CD14-positive monocyte (primary cell): ENCODE data around the gene NTM. TPM values are rescaled to one million over a fixed set of nuclear protein-coding genes. Genes with fewer than 3 reads are reported as not detected.

Source experiments
- DNase-seq, 3 donors: peaks; one replicate each; pipeline ENCODE4 v3.0.0-alpha.2; 2011 to 2022
- H2AFZ ChIP-seq: 2 replicates; pipeline ENCODE4 v1.6.0; 2012; ENCODE audit warnings: mild to moderate bottlenecking, low read depth, low read length, inconsistent platforms; ENCODE audit not compliant: insufficient read depth, poor library complexity, severe bottlenecking
- H3K27ac ChIP-seq, 2 donors: 1 replicate in 1 of 2; 2 replicates in 1 of 2; pipeline ENCODE4 v1.5.1; 2012 to 2013; ENCODE audit warnings: low read length in 2 of 2, control low read depth in 1 of 2, inconsistent platforms in 1 of 2, low read depth in 1 of 2, mild to moderate bottlenecking in 1 of 2
- H3K27me3 ChIP-seq, 2 donors: one replicate each; pipeline versions ENCODE4 v1.6.0 to v1.6.1; 2011 to 2013; ENCODE audit warnings: low read length in 2 of 2; ENCODE audit not compliant: control insufficient read depth in 2 of 2, insufficient read depth in 2 of 2
- H3K36me3 ChIP-seq, 2 donors: replicated peaks in 1 of 2; 1 replicate in 1 of 2; 2 replicates in 1 of 2; pipeline versions ENCODE4 v1.5.1 to v1.6.1; 2012 to 2013; ENCODE audit warnings: low read length in 2 of 2, control low read depth in 1 of 2, inconsistent platforms in 1 of 2, mild to moderate bottlenecking in 1 of 2; ENCODE audit not compliant: insufficient read depth in 2 of 2, control insufficient read depth in 1 of 2
- H3K4me1 ChIP-seq, 2 donors: 1 replicate in 1 of 2; 2 replicates in 1 of 2; pipeline versions ENCODE4 v1.5.1 to v1.6.1; 2012 to 2013; ENCODE audit warnings: low read length in 2 of 2, control low read depth in 1 of 2, inconsistent platforms in 1 of 2, mild to moderate bottlenecking in 1 of 2, moderate library complexity in 1 of 2; ENCODE audit not compliant: insufficient read depth in 2 of 2, control insufficient read depth in 1 of 2
- H3K4me2 ChIP-seq: replicated peaks from 2 replicates; pipeline ENCODE3; 2012; ENCODE audit warnings: low read length, moderate library complexity, mild to moderate bottlenecking; ENCODE audit not compliant: poor library complexity, severe bottlenecking; ENCODE audit errors: extremely low read depth
- H3K4me3 ChIP-seq, 3 experiments: fragments of 200-600 bp in 1 of 3; sonication (generic) in 1 of 3; replicated peaks in 1 of 3; 1 replicate in 2 of 3; 2 replicates in 1 of 3; pipeline ENCODE4 v1.5.1; 2011 to 2013; ENCODE audit warnings: low read length in 3 of 3, mild to moderate bottlenecking in 3 of 3, control low read depth in 2 of 3, low read depth in 2 of 3, inconsistent platforms in 1 of 3, moderate library complexity in 1 of 3
- H3K79me2 ChIP-seq: 2 replicates; pipeline ENCODE4 v1.6.0; 2012; ENCODE audit warnings: mild to moderate bottlenecking, control low read depth, inconsistent platforms, low read length, moderate library complexity; ENCODE audit not compliant: insufficient read depth
- H3K9ac ChIP-seq: 2 replicates; pipeline ENCODE4 v1.6.0; 2017; ENCODE audit warnings: low read length, mild to moderate bottlenecking; ENCODE audit not compliant: insufficient read depth, poor library complexity, severe bottlenecking
- H3K9me3 ChIP-seq, 2 donors: replicated peaks in 1 of 2; 1 replicate in 1 of 2; 2 replicates in 1 of 2; pipeline versions ENCODE4 v1.5.1 to v1.6.1; 2012 to 2013; ENCODE audit warnings: low read length in 2 of 2, control low read depth in 1 of 2; ENCODE audit not compliant: control insufficient read depth in 1 of 2, insufficient read depth in 1 of 2
- H4K20me1 ChIP-seq: 2 replicates; pipeline ENCODE4 v1.6.0; 2012; ENCODE audit warnings: mild to moderate bottlenecking, low read length, control low read depth, moderate library complexity; ENCODE audit not compliant: insufficient read depth
- H3K27ac Mint-ChIP-seq, 7 donors: one replicate each; pipeline ENCODE4 v1.8.0; 2020; ENCODE audit warnings: mild to moderate bottlenecking in 7 of 7, mixed read lengths in 7 of 7, moderate library complexity in 6 of 7, inconsistent platforms in 2 of 7
- H3K27me3 Mint-ChIP-seq, 3 donors: one replicate each; pipeline ENCODE4 v1.8.0; 2021 to 2022; ENCODE audit warnings: low read depth in 3 of 3, mild to moderate bottlenecking in 3 of 3, mixed read lengths in 3 of 3, moderate library complexity in 3 of 3, inconsistent platforms in 1 of 3
- H3K36me3 Mint-ChIP-seq, 2 donors: one replicate each; pipeline ENCODE4 v1.8.0; 2020; ENCODE audit warnings: mixed read lengths in 2 of 2, inconsistent platforms in 1 of 2, mild to moderate bottlenecking in 1 of 2
- H3K4me1 Mint-ChIP-seq: one replicate; pipeline ENCODE4 v1.8.0; 2020; ENCODE audit warnings: mild to moderate bottlenecking, mixed read lengths
- H3K4me3 Mint-ChIP-seq, 2 donors: one replicate each; pipeline ENCODE4 v1.8.0; 2020; ENCODE audit warnings: mild to moderate bottlenecking in 2 of 2, mixed read lengths in 2 of 2, moderate library complexity in 1 of 2
- H3K9me3 Mint-ChIP-seq, 7 donors: one replicate each; pipeline ENCODE4 v1.8.0; 2020 to 2022; ENCODE audit warnings: mixed read lengths in 7 of 7, mild to moderate bottlenecking in 6 of 7, moderate library complexity in 6 of 7, inconsistent platforms in 2 of 7
- WGBS: methylation state at CpG from one replicate; pipeline ENCODE4 v1.1.5; 2013; ENCODE audit warnings: missing lambda C conversion rate; ENCODE audit not compliant: insufficient coverage; 5-methylcytosine and 5-hydroxymethylcytosine counted together
- intact Hi-C, 2 donors: fragments of 100-400 bp; cut with micrococcal nuclease; formaldehyde crosslinking; loops; one replicate each; pipeline versions ENCODE4 v1.15.0 to v1.15.1; 2023
- polyA plus RNA-seq, 3 donors: library from polyadenylated mRNA; depleted of rRNA in 1 of 3; unstranded in 2 of 3; stranded (reverse) in 1 of 3; fragments of 300-500 nt in 2 of 3; fragments of >200 nt in 1 of 3; fragmentation: Illumina TruSeq in 2 of 3; gene quantifications; 1 replicate in 2 of 3; 2 replicates in 1 of 3; pipeline ENCODE4 v1.2.3, GENCODE V29; 2012 to 2021
- TF ChIP-seq, protein P1 (sequence below): fragments of 200-600 bp; IDR thresholded peaks from one replicate; pipeline ENCODE4 v1.8.0; 2022; ENCODE audit warnings: antibody characterized with exemption, mild to moderate bottlenecking

NTM gene
- polyA plus RNA-seq, 3 donors, result not detected

DNA sequence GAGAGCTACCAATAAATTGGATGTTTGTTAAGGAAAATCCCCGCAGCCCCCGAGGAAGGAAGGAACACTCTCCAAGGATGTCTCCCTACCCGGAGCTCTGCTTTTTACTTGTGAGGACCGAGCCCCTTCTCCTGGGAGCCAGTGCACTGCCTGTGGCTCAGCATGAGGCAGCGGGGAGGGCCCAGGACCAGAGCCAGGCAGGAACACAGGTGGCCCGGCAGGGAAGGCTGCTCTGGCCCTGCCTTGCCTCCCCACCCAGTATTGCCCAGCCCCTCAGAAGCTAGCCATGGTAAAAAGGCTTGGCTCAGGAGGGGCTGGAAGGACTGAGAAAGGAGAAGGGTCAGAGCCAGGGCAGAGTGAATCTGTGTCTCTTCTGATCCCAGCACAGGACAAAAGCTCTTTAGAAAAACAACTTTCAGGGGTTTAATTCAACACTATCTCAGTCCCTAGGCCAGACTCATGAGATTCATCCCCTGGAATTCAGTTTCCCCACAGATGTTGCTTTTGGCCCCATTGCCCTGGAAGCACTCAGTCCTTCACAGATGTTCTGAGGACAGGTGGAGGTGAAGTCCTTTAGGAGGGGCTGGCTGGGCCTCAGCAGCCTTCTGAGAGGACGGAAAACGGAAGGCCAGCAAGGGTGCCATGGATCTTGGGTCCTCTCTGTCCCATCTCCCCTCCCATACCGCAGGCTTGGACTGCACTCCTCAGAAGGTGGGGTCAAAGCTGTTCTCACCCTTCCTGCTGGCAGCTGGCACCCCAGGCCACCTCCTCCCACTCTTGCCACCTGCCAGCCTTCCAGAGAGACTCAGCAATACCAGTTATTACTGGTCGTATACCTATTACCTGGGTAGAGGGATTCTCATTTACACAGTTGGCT is 318.9 kb downstream of the NTM start:
- intact Hi-C loops, result no loop called here
- no peak overlapping the region for H3K4me3 Mint-ChIP-seq
- TF ChIP-seq, protein P1, sequence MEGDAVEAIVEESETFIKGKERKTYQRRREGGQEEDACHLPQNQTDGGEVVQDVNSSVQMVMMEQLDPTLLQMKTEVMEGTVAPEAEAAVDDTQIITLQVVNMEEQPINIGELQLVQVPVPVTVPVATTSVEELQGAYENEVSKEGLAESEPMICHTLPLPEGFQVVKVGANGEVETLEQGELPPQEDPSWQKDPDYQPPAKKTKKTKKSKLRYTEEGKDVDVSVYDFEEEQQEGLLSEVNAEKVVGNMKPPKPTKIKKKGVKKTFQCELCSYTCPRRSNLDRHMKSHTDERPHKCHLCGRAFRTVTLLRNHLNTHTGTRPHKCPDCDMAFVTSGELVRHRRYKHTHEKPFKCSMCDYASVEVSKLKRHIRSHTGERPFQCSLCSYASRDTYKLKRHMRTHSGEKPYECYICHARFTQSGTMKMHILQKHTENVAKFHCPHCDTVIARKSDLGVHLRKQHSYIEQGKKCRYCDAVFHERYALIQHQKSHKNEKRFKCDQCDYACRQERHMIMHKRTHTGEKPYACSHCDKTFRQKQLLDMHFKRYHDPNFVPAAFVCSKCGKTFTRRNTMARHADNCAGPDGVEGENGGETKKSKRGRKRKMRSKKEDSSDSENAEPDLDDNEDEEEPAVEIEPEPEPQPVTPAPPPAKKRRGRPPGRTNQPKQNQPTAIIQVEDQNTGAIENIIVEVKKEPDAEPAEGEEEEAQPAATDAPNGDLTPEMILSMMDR, result no peak
- Histone ChIP-seq H2AFZ (no peak overlapping the region), H3K4me1 (no peaks in the 10 kb centered on the region), H3K36me3 (no peaks in the 10 kb centered on the region), H3K9ac (no peak overlapping the region), H4K20me1 (no peaks in the 10 kb centered on the region), H3K4me3 (no peak overlapping the region), H3K79me2 (no peaks in the 10 kb centered on the region), H3K9me3 (no peaks in the 10 kb centered on the region), H3K27me3 (peaks cover 0 to 7% of the 10 kb centered on the region in 2 donors), H3K4me2 (no peak overlapping the region), H3K27ac (no peak overlapping the region)
- peaks cover 18 to 34% (median 24%) of the 10 kb centered on the region in 3 donors for H3K27me3 Mint-ChIP-seq
- H3K9me3 Mint-ChIP-seq, result peaks cover 0 to 2% (median 0%) of the 10 kb centered on the region in 7 donors
- no peaks in the 10 kb centered on the region for H3K36me3 Mint-ChIP-seq
- DNase-seq, result no peak
- WGBS, result 87% methylated on average over 5 of the region's 10 CpGs
- no peaks in the 10 kb centered on the region for H3K4me1 Mint-ChIP-seq
- H3K27ac Mint-ChIP-seq, result no peak overlapping the region

DNA sequence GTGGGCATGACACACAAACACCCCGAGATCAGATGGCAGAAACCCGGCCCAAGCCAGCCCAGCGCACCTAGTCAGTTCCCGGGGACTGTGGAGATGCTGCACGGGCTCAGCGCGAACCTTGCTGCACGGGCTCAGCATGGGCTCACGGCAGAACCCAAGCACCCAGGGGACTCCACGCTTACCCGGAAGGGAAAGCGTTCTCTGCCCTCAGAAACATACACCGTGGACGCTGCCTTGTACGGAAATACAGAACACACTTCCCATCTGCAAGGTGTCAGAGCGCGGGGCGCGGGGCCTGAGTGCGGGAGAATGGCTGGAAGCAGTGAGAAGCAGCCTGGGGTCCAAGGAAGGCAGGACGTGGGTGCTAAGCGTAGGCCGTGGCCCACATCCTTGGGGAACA is 319.9 kb downstream of the NTM start:
- peaks cover 2% of the 10 kb centered on the region for H3K4me1 Mint-ChIP-seq

More for the DNA sequence above, 319.9 kb downstream of the NTM start:
- no peaks in the 10 kb centered on the region for H3K36me3 ChIP-seq
- H4K20me1 ChIP-seq, result no peaks in the 10 kb centered on the region
- no peak for DNase-seq
- no peak overlapping the region for H2AFZ ChIP-seq
- 96% methylated on average over 20 of the region's 23 CpGs for WGBS
- no peaks in the 10 kb centered on the region for H3K4me1 ChIP-seq
- H3K27me3 ChIP-seq, result peaks cover under 1 to 9% of the 10 kb centered on the region in 2 donors
- Mint-ChIP-seq H3K27ac (peak overlapping the region in 1 of 7 donors; percentile 51), H3K9me3 (peaks cover 0 to 4% (median 0%) of the 10 kb centered on the region in 7 donors), H3K27me3 (peaks cover 23 to 42% (median 24%) of the 10 kb centered on the region in 3 donors), H3K4me3 (peak overlapping the region in 1 of 2 donors; percentile 19), H3K36me3 (no peaks in the 10 kb centered on the region)
- no peak overlapping the region for H3K9ac ChIP-seq
- H3K79me2 ChIP-seq, result no peaks in the 10 kb centered on the region
- no peak overlapping the region for H3K4me3 ChIP-seq
- no peak overlapping the region for H3K27ac ChIP-seq
- TF ChIP-seq, protein P1, result no peak
- H3K9me3 ChIP-seq, result no peaks in the 10 kb centered on the region
- intact Hi-C loops, result no loop called here
- H3K4me2 ChIP-seq, result no peak overlapping the region
